ENCODE measurements around the gene FAM219A.

The FAM219A gene

DNA sequence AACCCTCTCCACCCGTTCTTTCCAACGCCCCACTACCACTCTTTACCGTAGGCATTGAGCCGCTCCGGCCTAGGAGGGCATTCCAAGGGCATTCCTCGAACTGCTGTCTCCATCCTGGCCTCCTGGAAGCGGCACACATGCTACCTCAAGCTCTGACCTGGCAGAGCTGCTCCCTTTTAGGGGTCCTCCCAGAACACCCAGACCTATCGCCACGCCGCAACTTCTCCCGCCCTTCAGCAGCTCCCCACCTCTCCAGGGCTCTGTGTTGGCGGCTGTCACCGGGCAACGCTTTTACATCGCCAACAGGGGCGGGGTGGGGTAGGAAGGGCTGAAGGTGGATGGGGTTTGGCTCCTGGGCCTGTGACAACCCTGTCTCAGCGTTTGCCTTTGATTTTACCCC lies 77.0 kb downstream of the FAM219A start (continued):
- no peak for TF ChIP-seq ZNF785 (tag by site-specific recombination; IDR thresholded peaks at IDR 0.05)
- TF ChIP-seq ZNF768 (tag by site-specific recombination; IDR thresholded peaks at IDR 0.05), result no peak
- TF ChIP-seq ZNF391 (tag by site-specific recombination; IDR thresholded peaks at IDR 0.05; ENCODE audit: borderline replicate concordance, low read depth), result no peak
- TF ChIP-seq ZNF10 (tag by site-specific recombination; IDR thresholded peaks at IDR 0.05), result no peak
- TF ChIP-seq OSR2 (tag by site-specific recombination; IDR thresholded peaks at IDR 0.05), result no peak

DNA sequence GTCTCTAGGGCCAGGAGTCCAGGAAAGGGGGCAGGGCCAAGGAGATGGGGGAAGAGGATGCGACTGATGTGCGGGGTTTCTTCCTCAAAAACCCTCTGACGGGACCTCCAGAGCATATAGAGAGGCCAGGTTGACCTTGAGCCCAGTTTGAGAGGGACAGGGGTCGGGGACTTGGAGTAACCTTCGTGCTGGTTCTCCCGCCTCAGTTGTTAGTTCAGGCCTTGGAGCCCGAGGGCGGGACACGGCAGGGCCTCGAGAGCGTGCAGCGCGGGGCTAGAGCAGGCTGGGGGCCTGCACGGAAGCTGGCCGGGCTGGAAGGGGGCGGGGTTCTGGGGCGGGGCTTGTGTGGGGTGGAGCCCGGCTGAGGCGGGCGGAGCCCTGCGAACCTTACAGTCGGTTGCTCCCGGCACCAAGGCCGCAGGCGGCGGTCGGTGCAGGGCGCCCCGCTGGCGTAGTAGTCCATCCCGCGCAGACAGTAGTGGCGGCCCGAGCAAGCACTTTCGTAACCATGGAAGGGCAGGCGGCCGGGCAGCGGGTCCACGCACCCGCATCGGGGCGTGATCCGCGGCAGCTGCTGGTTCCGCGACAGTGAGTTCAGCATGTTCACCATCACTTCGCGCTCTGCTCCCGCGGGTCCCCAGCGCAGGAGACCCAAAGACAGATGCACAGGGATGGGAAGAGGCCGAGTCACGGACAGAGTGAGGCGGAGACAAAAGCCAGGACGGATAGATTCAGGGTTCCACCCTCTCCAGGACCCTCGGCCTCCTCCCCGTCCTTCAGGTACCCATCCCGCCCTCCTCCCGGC lies 77.7 kb downstream of the FAM219A start:
- ChIA-PET CTCF (interaction anchor here (0.9 to 10.7 kb wide), 10 partner anchors 8 to 211 kb away, joined by 3 to 172 read pairs (median 4); no protein-coding TSS in a partner anchor), POLR2A (interaction anchor here (0.5 to 0.7 kb wide), 2 partner anchors 248 to 413 kb away, joined by 3 to 4 read pairs; partner anchors contain the start of gene ARID3C)
- TF ChIP-seq, protein P1, sequence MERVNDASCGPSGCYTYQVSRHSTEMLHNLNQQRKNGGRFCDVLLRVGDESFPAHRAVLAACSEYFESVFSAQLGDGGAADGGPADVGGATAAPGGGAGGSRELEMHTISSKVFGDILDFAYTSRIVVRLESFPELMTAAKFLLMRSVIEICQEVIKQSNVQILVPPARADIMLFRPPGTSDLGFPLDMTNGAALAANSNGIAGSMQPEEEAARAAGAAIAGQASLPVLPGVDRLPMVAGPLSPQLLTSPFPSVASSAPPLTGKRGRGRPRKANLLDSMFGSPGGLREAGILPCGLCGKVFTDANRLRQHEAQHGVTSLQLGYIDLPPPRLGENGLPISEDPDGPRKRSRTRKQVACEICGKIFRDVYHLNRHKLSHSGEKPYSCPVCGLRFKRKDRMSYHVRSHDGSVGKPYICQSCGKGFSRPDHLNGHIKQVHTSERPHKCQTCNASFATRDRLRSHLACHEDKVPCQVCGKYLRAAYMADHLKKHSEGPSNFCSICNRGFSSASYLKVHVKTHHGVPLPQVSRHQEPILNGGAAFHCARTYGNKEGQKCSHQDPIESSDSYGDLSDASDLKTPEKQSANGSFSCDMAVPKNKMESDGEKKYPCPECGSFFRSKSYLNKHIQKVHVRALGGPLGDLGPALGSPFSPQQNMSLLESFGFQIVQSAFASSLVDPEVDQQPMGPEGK (tag by site-specific recombination; IDR thresholded peaks at IDR 0.05), result 0 out of 2 replicates have a peak, but pooled peaks have one; percentile 20
- TF ChIP-seq, protein P2, sequence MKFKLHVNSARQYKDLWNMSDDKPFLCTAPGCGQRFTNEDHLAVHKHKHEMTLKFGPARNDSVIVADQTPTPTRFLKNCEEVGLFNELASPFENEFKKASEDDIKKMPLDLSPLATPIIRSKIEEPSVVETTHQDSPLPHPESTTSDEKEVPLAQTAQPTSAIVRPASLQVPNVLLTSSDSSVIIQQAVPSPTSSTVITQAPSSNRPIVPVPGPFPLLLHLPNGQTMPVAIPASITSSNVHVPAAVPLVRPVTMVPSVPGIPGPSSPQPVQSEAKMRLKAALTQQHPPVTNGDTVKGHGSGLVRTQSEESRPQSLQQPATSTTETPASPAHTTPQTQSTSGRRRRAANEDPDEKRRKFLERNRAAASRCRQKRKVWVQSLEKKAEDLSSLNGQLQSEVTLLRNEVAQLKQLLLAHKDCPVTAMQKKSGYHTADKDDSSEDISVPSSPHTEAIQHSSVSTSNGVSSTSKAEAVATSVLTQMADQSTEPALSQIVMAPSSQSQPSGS (tag by site-specific recombination; IDR thresholded peaks at IDR 0.05; ENCODE audit: low read depth), result no peak
- peak; percentile 56 for TF ChIP-seq SP2 (tag by site-specific recombination; IDR thresholded peaks at IDR 0.05)
- TF ChIP-seq ZNF214 (tag by site-specific recombination; IDR thresholded peaks at IDR 0.05; ENCODE audit: borderline replicate concordance), result no peak
- no peak for TF ChIP-seq MEIS1 (CRISPR knock-in tag; IDR thresholded peaks at IDR 0.05; ENCODE audit: borderline replicate concordance)
- peak; percentile 48 for TF ChIP-seq SP3 (tag by site-specific recombination; IDR thresholded peaks at IDR 0.05)
- 0 out of 2 replicates have a peak, but pooled peaks have one; percentile 20 for TF ChIP-seq ZNF335 (tag by site-specific recombination; conservative IDR thresholded peaks at IDR 0.05)
- TF ChIP-seq, protein P3, sequence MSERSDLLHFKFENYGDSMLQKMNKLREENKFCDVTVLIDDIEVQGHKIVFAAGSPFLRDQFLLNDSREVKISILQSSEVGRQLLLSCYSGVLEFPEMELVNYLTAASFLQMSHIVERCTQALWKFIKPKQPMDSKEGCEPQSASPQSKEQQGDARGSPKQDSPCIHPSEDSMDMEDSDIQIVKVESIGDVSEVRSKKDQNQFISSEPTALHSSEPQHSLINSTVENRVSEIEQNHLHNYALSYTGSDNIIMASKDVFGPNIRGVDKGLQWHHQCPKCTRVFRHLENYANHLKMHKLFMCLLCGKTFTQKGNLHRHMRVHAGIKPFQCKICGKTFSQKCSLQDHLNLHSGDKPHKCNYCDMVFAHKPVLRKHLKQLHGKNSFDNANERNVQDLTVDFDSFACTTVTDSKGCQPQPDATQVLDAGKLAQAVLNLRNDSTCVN (tag by site-specific recombination; optimal IDR thresholded peaks at IDR 0.05), result peak; percentile 26
- peak; percentile 36; the same call in 1 of the 2 replicates for TF ChIP-seq ZBTB8A (tag by site-specific recombination; IDR thresholded peaks at IDR 0.05)
- peak; percentile 58; the same call in 1 of the 2 replicates for TF ChIP-seq KLF9 (tag by site-specific recombination; IDR thresholded peaks at IDR 0.05; ENCODE audit: low read depth)
- Histone ChIP-seq H3K4me1 (ENCODE audit: control insufficient read depth, insufficient read depth, low read length) (no peaks in the 10 kb centered on the region; the same call in 1 of the 2 replicates), H3K36me3 (ENCODE audit: control insufficient read depth in 2 of 2, insufficient read depth in 1 of 2, low read length in 2 of 2) (no peaks in the 10 kb centered on the region), H3K27ac (ENCODE audit: extremely low read depth, low read depth, low read length) (no peak overlapping the region), H3K4me3 (ENCODE audit: low read depth, low read length) (peak overlapping the region; percentile 25; the same call in 1 of the 2 replicates), H3K9me3 (ENCODE audit: control insufficient read depth, insufficient read depth, low read depth, low read length) (no peaks in the 10 kb centered on the region)

DNA sequence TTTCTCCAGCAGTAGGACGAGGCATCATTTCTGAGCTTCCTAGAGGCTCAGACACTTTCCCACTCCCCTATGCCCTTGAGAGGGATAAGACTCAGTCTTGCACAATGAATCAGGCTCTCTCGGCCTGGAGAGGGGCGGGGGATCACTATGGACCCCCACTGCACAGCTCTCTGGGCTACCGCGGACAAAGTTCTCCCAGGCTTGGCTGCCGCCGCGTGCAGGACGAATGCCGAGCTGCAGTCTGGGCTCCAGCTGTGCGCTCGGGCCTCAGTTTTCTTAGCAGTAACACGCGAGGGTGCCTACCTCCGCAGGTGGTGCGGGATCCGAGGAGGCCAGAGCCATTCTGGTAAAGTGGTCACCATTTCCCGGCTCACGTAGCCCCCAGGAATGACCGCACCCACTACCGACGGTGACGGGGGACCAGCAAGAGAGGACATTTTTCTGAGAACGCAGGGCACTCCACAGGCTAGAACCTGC lies 78.3 kb downstream of the FAM219A start:
- Histone ChIP-seq H3K4me1 (ENCODE audit: control insufficient read depth, insufficient read depth, low read length) (no peaks in the 10 kb centered on the region; the same call in none of the 2 replicates), H3K36me3 (ENCODE audit: control insufficient read depth in 2 of 2, insufficient read depth in 1 of 2, low read length in 2 of 2) (no peaks in the 10 kb centered on the region), H3K4me3 (ENCODE audit: low read depth, low read length) (no peak overlapping the region), H3K9me3 (ENCODE audit: control insufficient read depth, insufficient read depth, low read depth, low read length) (no peaks in the 10 kb centered on the region), H3K27ac (ENCODE audit: extremely low read depth, low read depth, low read length) (no peak overlapping the region)
- ChIA-PET POLR2A (no interaction called here), CTCF (interaction anchor here (0.9 to 10.7 kb wide), 9 partner anchors 8 to 211 kb away, joined by 3 to 172 read pairs (median 4); no protein-coding TSS in a partner anchor)
- TF ChIP-seq, protein P4, sequence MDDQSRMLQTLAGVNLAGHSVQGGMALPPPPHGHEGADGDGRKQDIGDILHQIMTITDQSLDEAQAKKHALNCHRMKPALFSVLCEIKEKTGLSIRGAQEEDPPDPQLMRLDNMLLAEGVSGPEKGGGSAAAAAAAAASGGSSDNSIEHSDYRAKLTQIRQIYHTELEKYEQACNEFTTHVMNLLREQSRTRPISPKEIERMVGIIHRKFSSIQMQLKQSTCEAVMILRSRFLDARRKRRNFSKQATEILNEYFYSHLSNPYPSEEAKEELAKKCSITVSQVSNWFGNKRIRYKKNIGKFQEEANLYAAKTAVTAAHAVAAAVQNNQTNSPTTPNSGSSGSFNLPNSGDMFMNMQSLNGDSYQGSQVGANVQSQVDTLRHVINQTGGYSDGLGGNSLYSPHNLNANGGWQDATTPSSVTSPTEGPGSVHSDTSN (CRISPR knock-in tag; IDR thresholded peaks at IDR 0.05), result no peak
- TF ChIP-seq ZNF792 (tag by site-specific recombination; IDR thresholded peaks at IDR 0.05) (no peak), FEZF1 (tag by site-specific recombination; IDR thresholded peaks at IDR 0.05) (no peak)

Data from HEK293 (cell line).